HG03520 (cell line): ENCODE results near the gene NARF.
A peak's percentile ranks its signal among the peaks of the same experiment; 100 is the strongest.
"Not testable (repeated sequence)": the region's sequence is repeated elsewhere in the genome, so short reads cannot be mapped to it uniquely, and the experiment has no call there.

Experiments
- ATAC-seq: cut with Tn5 transposase; IDR thresholded peaks from one replicate; pipeline ENCODE4 v1.9.1; 2021; ENCODE audit warnings: mild to moderate bottlenecking, moderate library complexity; ENCODE audit not compliant: unreplicated experiment

NARF gene

DNA sequence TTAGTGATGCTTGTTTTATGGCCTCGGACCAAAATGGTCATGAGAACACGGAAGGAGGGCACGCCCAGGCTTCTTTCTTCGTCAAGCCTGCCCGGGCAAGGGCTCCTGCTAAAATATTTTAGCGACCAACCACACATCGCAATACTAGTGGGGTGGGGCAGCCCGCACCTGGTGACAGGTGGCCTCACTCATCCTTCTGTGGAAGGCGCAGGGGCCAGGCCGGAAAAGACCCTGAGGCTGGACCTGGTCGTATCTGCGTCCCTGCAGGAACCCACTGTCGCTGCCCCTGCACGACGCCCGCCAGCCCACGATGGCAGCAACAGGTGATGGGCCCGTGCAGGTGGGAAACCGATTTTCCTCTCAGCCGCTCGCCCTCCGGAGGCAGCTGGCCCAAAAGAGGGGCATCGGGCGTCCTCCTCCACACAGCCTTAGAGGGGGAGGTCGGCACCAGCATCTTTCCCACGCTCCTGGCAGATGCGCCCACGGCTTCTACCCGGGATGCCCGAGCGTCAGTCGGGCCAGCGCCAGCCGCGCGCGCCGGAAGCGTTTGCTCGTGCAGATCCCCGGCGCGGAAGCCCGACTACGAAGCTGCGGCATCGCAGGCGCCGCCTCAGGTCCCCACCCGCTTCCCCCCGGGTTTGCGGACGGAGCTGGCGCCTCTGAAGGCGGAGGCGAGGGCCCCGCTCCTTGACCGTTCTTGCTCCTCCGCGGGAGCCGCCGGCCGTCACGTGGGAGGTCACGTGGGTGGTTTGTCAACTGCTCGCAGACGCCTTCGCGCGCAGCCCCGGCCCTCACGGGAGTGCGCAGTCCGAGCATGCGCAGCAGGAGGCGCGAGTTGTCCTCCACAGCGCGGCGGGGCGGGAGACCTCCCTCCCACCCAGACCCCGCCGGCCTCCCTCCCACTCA is 38.2 kb downstream of the NARF start:
- ATAC-seq: peak; percentile 47

DNA sequence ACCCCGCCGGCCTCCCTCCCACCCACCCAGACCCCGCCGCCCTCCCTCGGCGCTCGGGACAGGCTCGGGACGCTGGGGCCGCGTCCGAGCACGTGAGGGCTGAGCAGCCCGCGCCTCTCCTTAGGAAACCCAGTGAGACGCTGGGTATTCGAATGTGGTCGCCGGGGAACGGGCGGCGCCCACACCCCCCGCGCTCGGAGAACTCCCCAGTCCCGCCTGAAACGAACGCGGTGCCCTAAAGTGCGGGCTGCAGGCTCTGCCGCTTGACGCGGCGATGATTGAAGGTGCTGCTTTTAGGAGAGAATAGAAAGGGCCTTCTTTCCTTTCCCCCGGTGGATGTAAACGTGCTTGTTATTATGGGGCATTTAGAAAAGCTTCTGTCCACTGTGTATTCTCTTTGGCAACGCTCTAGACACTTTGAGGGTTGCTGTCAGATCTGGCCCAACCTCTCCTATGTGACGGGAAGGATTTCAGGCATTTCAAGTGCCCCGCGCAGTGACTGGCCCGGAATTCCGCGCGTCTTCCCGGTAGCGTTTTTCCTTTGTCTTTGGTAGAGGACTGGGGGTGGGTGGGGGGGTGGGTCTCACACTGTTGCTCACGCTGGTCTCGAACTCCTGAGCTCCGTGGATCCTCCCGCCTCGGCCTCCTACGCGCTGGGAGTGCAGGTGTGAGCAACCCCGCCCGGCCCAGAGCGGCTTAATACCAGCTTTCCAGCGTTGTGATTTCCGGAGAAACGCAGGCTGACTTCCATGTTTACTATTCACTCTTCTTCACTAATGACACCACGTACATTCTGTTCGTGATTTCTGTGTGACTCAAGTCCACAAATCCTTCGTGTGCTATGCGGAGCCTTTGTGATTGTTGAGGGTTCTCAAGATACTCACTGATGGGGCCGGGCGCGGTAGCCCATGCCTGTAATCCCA is 39.2 kb downstream of the NARF start:
- peak; percentile 12 for ATAC-seq

DNA sequence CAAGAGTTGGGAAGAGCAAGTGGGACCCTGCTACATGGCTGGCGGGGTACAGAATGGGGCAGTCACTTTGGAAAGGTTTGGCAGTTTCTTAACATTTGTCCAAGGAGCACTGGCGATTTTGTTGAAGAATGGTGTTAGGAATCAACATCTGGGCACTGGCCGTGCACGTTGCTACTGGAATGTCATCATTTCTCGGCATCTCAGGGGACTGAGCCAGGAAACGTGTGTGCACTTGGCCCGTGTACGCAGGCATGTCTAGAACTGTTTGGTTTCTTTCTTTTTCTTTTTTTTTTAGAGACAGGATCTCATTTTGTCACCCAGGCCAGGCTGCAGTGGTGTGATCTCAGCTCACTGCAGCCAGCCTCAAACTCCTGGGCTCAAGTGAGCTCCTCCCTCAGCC is 43.7 kb downstream of the NARF start:
- ATAC-seq: no peak

DNA sequence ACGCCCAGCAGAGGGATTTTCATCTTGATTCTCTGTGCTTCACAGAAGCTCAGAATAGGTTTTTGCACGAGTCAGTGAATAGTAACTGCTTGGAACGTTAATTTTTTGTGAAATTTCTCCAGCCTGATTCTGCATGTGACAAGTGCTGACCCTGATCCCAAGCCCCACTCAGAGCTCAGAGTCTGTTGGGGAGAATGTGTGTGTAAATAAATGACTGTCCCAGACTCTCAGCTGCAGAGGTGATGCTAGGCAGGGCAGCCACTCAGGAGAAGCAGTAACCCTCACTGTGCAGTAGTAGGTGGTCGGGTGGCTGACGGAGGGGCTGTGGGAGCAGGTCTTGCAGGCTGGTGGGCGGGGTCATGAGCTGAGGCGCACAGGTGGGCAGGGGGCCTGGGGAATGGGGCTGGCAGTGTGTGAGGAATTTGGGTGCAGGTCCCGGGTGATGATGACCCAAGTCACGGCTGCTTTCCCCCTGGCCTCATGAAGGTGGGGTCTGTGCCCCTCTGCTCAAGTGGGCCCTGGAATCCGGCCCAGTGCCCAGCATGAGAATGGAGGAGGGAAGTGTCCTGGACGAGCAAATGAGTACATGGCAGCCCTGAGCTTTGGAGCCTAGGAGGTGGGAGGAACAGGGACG is 44.7 kb downstream of the NARF start:
- ATAC-seq: no peak

DNA sequence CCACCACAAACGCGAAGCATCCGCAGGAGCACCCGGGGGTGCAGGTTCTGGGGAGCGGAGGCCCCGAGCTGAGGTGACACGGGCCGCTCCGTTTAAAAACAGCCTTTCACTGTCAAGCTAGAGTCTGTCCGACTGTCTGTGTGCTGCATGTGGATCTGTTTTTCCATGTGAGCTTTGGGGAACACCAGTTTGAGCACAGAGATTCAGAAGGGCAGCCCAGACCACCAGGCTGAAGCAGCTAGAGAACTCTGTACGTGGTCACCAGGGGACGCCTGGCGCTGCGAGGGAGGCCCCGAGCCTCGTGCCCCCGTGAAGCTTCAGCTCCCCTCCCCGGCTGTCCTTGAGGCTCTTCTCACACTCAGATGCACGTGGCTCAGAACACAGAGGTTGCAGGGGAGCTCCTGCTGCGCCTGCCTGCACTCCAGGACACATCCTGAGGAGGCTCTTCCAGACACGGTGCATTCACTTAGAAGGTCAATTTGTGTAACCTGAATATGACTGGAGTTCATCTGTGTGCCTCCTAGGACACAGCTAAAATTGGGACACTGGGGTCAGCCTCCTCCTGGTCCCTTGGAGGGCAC is 45.3 kb downstream of the NARF start:
- no peak for ATAC-seq

DNA sequence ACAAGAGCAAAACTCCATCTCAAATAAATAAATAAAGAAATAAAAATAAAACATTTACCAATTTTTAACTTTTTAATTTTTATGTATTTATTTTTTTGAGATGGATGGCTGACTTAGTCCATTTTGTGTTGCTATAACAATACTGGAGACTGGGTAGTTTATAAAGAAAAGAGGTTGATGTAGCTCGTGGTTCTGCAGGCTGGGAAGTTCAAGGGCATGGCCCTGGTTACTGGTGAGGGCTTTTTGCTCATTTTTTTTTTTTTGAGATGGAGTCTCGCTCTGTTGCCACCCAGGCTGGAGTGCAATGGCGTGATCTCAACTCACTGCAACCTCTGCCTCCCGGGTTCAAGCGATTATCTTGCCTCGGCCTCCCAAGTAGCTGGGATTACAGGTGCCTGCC is 46.8 kb downstream of the NARF start:
- ATAC-seq: no peak

DNA sequence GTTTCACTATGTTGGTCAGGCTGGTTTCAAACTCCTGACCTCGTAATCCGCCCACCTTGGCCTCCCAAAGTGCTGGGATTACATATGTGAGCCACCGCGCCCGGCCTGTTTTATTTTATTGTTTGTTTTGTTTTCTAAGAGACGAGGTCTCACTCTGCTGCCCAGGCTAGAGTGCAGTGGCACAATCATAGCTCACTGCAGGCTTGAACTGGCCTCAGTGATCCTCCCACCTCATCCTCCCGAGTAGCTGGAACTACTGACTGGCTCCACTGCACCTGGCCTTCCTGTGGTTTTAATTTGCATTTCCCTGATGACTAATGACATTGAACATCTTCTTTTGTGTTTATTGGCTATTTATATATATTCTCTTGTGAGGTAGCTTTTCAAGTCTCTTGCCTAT is 47.9 kb downstream of the NARF start:
- ATAC-seq: peak; percentile 82

DNA sequence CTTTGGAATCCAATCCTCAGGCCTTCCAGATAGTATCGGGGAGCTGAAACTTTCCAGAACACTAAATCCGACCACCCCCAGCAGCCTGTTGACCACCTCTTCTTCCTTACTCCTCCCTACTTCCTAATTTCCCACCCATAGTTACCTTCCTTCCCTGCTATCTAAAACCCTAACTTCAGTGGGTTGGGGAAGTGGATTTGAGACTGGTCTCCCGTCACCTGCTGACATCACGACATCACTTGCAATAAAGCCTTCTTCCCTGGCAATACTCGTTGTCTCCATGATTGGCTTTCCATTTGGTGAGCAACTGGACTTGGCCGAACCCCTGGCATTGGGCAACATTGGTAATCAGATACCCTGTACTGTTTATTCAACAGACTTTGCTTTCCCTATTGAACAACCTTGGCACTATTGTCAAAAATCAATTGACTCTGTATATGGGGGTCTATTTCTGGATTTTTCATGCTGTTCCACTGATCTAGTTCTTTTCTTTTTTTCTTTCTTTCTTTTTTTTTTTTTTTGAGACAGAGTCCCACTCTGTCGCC is 49.2 kb downstream of the NARF start:
- no peak for ATAC-seq

DNA sequence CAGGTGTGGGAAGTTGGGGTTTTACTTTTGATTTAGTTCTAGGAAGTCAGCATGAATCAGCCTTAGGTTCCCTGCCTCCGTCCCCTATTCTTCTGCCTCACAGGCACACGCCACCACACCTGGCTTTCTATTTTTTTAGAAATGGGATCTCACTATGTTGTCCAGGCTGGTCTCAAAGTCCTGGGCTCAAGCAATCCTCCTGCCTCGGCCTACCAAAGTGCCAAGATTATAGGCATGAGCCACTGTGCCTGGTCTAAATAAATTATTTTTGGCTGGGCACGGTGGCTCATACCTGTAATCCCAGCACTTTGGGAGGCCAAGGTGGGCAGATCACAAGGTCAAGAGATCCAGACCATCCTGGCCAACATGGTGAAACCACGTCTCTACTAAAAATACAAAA is 53.1 kb downstream of the NARF start:
- ATAC-seq: not testable (repeated sequence)

DNA sequence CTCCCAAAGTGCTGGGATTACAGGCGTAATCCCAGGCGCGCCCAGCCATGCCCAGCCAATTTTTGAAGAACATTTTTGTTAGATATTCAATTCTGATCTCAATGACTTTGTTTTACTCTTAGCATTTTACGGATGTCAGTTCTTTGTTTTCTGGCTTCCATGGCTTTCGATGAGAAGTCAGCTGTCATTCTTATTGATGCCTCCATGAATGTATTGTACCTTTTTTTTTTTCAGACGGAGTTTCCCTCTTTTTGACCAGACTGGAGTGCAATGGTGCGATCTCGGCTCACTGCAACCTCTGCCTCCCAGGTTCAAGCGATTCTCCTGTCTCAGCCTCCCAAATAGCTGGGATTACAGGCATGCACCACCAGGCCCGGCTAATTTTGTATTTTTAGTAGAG is 55.3 kb downstream of the NARF start:
- ATAC-seq: not testable (repeated sequence)

DNA sequence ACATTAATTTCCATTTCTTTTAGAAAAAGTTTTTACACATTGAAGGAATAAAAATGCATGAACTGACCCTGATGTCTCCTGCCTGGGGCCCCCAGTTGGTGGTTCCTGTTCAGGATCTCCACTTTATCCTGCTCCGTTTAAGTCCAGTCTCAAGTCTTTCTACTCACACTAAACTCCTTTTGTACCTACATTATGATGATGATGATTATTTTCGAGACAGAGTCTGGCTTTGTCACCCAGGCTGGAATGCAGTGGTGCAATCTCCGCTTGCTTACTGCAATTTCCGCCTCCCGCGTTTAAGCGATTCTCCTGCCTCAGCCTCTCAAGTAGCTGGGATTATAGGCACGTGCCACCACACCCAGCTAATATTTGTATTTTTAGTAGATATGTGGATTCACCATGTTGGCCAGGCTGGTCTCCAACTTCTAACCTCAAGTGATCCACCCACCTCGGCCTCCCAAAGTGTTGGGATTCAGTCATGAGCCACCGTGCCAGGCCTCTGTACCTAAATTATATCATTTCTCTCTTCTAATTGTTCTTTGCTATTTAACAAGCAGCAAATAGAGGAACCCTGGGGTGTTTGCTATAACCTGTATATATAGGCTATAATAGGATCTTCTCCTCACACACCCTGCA is 58.8 kb downstream of the NARF start:
- no peak for ATAC-seq

DNA sequence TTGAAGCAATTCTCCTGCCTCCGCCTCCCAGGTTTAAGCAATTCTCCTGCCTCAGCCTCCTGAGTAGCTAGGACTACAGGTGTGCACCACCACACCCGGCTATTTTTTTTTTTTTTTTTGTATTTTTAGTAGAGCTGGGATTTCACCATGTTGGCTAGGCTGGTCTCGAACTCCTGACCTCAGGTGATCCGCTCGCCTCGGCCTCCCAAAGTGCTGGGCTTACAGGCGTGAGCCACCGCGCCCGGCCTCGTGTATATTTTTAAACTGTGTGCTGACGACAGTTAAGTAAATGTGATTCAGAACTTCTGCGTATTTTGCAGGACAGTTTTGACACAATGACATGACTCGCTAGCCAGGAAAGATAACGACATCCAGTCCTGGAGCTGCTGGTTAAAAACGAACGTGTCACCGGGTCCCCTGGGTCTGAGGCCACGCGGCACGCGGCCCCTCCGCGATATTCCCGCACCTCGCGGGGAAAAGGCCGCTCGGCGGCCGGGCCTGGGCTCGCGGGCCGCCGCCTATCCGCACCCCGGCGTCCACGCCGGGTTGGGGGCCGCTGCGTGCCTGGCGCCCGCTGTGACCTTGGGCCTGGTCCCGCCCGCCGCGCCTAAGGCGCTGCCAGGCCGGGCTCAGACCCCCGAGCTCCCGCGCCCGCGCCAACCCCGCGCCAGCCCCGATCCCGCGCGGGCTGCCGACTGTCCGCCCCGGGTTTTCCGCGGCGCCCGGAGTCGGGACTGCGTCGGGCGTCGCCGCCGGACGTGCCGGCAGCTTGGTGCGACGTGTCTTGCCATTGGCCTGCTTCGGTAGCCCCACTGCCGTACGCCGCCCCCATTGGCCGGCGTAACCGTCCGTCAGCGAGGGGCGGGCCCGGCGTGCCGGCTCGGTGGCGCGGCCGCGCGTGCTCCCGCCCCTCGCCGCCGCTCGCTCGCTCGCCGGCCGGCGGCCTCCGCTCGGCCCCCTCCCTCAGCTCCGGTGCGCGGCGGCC is 60.6 kb downstream of the NARF start, which contains the start of gene FOXK2:
Gene FOXK2, plus strand, starts transcription at position 907 of the 985 bp plus-strand sequence. CDS start 157 bp downstream, outside the sequence.
- ATAC-seq: peak; percentile 96

DNA sequence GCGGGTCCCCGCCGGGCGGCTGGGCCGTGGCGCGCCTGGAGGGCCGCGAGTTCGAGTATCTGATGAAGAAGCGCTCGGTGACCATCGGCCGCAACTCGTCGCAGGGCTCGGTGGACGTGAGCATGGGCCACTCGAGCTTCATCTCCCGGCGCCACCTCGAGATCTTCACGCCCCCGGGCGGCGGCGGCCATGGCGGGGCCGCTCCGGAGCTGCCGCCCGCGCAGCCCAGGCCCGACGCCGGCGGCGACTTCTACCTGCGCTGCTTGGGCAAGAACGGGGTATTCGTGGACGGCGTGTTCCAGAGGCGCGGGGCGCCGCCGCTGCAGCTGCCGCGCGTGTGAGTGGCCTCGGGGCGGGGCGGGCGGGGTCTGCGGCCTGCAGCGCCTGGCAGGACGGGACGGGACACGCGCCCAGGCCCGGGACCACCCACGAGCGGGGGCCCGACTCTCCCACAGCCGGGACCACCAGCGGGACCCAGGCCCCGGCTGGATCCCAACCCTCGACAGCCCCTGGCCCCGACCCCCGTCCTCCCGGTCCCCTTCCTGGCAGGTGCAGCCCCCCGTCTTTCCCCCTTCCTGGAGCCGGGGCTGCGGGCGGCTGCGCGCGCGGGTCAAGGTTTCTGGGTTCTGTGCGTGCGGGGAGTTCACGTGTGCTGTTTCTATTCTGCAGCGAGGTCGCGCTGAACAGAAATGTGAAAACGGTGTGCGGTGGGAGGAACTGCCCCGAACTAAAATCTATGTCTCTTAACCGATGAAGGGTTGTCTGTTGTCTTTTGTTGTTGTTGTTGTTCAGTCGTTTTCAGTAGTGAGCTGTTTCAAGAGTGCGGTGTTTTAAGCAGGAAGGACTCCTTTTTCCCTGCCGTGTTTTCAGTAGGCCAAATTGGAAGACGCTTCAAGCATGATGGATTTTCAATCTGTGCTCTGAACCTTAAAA is 61.7 kb downstream of the NARF start:
- ATAC-seq: no peak

DNA sequence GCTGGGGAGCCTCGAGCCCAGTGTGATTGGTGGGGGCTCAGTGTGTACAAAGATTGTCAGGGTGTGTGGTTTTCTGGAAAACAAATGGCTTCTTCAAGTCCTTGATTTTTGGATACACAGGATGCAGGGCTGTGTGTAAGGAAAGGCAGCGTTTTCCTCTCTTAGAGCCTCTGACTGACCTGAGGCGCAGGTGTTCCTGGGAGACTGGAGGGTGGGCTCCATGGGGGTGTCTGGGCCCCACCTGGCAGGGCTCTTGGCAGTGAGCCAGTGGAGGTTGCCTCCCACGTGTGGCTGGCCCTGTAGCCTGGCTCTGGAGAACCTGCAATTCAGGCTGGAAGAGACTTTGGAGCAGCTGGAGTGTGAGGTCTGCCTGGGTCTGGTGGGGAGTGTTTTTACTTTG is 66.0 kb downstream of the NARF start:
- ATAC-seq: no peak

DNA sequence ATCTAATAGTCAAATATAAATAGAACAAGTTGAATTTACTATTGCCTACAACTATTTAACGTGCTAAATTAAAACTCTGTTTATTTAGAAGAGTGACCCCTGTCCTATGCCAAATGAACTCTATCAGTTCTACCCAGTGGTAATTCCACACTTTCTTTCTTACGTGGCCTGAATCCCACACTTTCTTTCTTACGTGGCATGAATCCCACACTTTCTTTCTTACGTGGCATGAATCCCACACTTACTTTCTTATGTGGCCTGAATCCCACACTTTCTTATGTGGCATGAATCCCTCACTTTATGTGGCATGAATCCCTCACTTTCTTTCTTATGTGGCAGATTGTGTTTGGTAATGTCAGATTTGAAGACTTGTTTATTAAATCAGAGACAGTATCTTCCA is 67.2 kb downstream of the NARF start:
- no peak for ATAC-seq

DNA sequence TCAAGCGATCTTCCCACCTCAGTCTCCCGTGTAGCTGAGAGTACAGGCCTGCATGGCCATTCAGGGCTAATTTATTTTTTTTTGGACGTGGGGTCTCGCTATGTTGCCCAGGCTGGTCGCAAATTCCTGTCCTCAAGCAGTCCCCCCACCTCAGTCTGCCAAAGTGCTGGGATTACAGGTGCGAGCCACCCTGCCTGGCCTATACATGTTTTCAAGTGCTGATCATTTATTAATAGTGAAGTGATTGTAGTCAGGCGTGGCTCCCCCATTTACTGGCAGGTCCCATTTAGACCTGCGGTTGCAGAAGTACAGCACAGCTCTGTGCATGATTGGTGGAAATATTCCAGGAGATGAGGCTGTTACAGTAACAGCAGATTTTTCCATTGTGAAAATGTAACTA is 69.4 kb downstream of the NARF start:
- ATAC-seq: no peak

DNA sequence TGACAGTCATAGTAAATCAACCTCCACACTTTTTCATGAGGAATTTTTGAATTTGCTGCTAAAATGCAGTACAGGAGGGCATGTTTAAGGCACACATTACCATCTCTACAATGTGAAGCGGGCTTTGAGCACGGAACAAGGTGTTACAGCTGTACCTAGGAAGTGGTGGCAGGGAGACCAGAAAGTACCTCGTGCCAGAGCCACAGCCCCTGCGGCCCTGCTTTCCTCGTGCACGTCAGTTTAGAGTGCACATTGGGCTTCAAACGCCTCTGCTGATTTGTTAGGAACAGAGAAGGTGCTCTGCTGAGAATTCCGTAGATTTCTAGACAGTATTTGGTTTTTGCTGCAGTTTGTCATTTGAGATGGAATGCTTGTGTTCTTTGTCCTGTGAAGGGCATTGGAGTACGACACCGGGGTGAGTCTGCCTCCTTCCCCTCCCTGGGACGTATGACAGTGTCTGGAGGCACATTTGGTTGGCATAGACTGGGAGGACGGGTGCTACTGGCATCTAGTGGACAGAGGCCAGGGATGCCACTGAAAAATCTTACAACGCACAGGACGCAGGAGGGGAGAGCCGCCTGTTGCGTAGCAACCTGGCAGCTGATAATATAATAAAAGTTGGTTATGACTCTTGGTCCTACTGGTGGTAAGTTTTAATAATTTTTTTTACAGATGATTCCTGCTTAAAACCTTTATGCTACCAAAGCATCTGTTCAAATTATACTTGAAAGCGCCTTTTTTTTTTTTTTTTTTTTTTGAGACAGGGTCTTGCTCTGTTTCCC is 70.1 kb downstream of the NARF start:
- ATAC-seq: no peak
